Measurements from ENCODE around the gene CDK5RAP2. TPM values are rescaled to one million over a fixed set of nuclear protein-coding genes. Genes with fewer than 3 reads are reported as not detected.

The CDK5RAP2 gene
- total RNA-seq, 4 donors from 2014 or later = 27.3 to 158 (median 45.1) TPM

DNA sequence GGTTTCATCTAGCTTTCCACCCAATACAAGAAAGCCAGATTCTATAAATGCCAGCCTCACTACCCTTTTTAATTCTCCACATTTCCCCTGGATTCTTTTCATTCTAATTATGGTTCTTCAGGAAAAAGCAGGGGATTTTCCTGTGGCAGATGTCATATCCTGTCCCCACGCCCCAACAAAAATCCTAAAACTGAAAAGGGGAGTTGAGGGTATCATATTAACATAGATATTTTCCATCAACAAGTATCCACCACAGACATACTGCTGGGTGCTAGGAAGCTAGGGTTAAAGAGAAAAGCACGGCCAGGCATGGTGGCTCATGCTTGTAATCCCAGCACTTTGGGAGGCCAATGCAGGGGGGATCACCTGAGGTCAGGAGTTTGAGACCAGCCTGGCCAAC, 38.0 kb downstream of the CDK5RAP2 start:
- Histone ChIP-seq H3K36me3 (peaks cover 0 to 77% (median 0%) of the 10 kb centered on the region in 3 donors), H3K4me1 (no peaks in the 10 kb centered on the region)

DNA sequence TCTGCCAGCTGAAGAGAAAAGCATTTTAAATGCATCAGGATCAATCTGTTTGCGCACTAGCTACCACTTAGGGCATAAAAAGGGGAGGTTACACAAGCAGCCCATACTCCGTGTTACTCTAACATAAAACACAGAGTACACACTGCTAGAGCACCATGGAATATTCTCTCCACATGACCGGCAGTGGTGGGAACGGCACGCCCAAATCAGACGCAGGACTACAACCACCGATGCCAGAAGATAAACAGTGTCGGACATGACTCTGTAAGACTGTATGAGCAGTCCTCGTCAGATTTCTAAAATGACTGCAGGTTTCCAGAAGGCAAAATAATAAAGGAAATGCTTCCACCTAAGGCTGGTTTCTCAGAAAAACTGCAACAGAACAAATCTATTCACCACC, 40.0 kb downstream of the CDK5RAP2 start:
- Histone ChIP-seq H3K36me3 (peaks cover 0 to 78% (median 0%) of the 10 kb centered on the region in 3 donors), H3K27ac (no peak overlapping the region), H3K4me1 (no peaks in the 10 kb centered on the region), H3K4me3 (no peak overlapping the region), H3K9me3 (no peaks in the 10 kb centered on the region), H3K27me3 (no peaks in the 10 kb centered on the region)
- TF ChIP-seq, protein P1, sequence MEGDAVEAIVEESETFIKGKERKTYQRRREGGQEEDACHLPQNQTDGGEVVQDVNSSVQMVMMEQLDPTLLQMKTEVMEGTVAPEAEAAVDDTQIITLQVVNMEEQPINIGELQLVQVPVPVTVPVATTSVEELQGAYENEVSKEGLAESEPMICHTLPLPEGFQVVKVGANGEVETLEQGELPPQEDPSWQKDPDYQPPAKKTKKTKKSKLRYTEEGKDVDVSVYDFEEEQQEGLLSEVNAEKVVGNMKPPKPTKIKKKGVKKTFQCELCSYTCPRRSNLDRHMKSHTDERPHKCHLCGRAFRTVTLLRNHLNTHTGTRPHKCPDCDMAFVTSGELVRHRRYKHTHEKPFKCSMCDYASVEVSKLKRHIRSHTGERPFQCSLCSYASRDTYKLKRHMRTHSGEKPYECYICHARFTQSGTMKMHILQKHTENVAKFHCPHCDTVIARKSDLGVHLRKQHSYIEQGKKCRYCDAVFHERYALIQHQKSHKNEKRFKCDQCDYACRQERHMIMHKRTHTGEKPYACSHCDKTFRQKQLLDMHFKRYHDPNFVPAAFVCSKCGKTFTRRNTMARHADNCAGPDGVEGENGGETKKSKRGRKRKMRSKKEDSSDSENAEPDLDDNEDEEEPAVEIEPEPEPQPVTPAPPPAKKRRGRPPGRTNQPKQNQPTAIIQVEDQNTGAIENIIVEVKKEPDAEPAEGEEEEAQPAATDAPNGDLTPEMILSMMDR (IDR thresholded peaks at IDR 0.05) = no peak
- no peak for TF ChIP-seq POLR2A (IDR thresholded peaks at IDR 0.05)
- DNase-seq = no peak

More for the DNA sequence above, 38.0 kb downstream of the CDK5RAP2 start:
- Histone ChIP-seq H3K27ac (no peak overlapping the region), H3K4me3 (no peak overlapping the region), H3K27me3 (no peaks in the 10 kb centered on the region), H3K9me3 (no peaks in the 10 kb centered on the region)
- no peak for DNase-seq
- TF ChIP-seq, protein P1 (IDR thresholded peaks at IDR 0.05) = no peak
- TF ChIP-seq POLR2A (IDR thresholded peaks at IDR 0.05) = no peak

DNA sequence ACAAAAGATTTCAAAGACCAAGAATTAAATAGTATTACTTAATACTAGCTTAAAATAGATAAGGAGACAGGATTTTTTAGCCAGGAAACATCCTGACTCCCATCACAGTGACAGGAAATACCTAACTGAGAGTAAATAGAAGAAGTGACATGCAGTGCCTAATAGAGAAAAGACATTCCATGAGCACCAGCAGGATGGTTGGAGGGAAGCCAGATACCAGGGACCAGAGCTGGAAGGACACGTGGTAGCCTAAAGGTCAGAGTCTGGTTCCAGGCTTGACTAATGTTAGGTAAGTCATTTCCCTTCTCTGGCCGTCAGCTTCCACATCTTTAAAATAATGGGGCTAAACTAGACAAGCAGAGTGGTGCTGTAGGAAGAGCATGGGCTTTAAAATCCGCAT, 41.6 kb downstream of the CDK5RAP2 start:
- H3K4me1 ChIP-seq = no peaks in the 10 kb centered on the region
- H3K9me3 ChIP-seq = no peaks in the 10 kb centered on the region
- H3K27ac ChIP-seq = no peak overlapping the region
- no peaks in the 10 kb centered on the region for H3K27me3 ChIP-seq
- no peak for DNase-seq
- TF ChIP-seq, protein P1 (IDR thresholded peaks at IDR 0.05) = no peak
- no peak for TF ChIP-seq POLR2A (IDR thresholded peaks at IDR 0.05)
- peaks cover 0 to 68% (median 0%) of the 10 kb centered on the region in 3 donors for H3K36me3 ChIP-seq
- no peak overlapping the region for H3K4me3 ChIP-seq

DNA sequence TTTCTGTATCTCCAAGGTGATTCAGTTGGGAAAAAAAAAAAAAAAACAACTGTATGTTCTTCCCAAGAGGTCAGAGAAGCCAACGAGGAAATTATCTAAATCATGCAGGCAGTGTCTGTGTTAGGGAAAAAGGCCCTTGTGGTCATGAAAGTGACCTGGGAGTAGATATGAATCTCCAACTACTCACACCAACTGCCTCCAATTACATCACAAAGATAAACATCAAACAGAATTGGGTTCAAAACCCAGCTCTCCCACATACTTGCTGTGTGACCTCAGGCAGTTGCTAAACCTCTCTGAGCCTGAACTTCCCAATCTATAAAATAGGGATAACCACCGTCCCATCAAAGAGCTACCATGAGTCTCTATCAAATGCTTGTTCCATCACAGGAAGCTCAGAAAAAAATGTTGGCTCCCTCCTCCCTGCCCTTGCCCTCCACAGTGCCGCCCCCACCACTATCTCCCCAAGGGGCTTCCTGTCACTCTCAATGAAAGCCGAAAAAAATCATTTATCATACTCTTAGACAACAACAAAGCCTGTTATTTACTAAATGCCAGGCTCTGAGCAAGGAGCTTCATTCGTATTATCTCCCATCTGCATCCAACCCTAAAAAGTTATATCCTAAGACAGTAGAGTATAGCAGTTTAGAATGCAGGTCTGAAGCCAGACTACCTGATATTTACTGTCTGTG, 42.9 kb downstream of the CDK5RAP2 start:
- no peak for TF ChIP-seq POLR2A (IDR thresholded peaks at IDR 0.05)
- TF ChIP-seq, protein P1 (IDR thresholded peaks at IDR 0.05) = no peak
- H3K36me3 ChIP-seq = peaks cover 0 to 59% (median 0%) of the 10 kb centered on the region in 3 donors
- no peaks in the 10 kb centered on the region for H3K27me3 ChIP-seq
- H3K4me3 ChIP-seq = no peak overlapping the region
- peaks cover 0 to 3% (median 0%) of the 10 kb centered on the region in 4 donors for H3K4me1 ChIP-seq
- DNase-seq = no peak
- no peaks in the 10 kb centered on the region for H3K9me3 ChIP-seq
- no peak overlapping the region for H3K27ac ChIP-seq

DNA sequence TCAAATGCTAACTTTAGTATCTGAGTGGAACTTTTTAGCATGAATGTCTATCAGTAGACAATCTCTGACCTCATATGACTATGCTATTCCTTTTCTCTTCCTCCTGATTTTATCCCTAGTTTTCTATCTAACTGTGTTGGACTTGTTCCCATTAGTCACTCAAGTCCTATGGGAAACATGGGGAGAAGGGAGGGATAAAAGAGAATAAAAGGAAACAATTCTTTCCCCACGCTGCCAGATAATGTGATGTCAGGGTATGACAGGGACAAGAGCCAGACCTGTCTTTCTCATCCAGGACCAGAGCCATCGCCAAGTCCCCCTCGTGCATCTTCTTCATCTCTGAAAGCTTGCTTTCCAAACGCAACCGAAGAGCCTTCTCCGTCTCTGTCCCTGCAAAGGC, 43.9 kb downstream of the CDK5RAP2 start:
- no peak for DNase-seq
- H3K27ac ChIP-seq = no peak overlapping the region
- no peak overlapping the region for H3K4me3 ChIP-seq
- peaks cover 0 to 5% (median 0%) of the 10 kb centered on the region in 4 donors for H3K4me1 ChIP-seq
- H3K27me3 ChIP-seq = no peaks in the 10 kb centered on the region
- H3K36me3 ChIP-seq = peaks cover 0 to 55% (median 0%) of the 10 kb centered on the region in 3 donors
- H3K9me3 ChIP-seq = no peaks in the 10 kb centered on the region
- no peak for TF ChIP-seq POLR2A (IDR thresholded peaks at IDR 0.05)
- TF ChIP-seq, protein P1 (IDR thresholded peaks at IDR 0.05) = no peak

Data from Peyer's patch (tissue), 4 donors.